ENCODE results near the gene TRANK1. TPM values are rescaled to one million over a fixed set of nuclear protein-coding genes. Genes with fewer than 3 reads are reported as not detected.
"Not testable (repeated sequence)": the region's sequence is repeated elsewhere in the genome, so short reads cannot be mapped to it uniquely, and the experiment has no call there.

The TRANK1 gene
- total and polyA plus RNA-seq, 10 donors, result 5.3 to 75.6 (median 54.2) TPM

DNA sequence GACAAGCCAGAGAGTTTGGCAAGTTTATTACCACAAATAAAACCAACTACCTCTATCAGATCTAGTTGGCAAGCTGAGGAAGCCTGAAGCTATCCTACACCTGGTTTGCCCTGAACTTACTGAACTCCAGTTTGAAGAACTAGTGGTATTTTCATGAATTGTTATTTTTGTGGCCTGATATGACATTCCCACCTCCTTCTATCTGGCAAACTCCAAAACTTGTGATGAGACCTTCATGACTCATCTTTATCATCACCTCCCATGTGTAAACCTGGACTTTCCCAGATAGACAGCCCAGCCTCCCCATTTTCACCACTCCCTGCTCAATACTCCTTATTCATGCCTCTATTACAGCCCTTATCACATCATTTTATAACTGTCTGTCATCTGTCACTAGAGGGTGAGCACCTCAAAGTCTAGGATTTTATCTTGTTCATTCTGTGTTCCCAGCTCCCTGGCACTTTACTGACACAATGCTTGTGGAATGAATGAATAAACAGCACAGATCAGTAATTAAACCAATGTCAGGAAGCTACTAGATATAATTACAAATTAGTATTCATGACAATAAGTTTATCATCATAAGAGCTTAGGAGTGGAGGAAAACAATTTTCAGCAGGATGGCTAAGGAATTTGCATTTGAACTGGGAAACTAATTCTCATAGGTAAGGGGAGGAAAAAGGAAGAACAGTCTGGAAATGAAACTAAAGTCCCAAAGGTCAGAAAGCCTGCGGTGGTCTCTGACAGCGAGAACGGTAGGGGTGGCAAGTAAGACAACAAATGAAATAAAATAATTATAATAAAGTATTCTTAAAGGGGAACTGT is 13.2 kb upstream of the TRANK1 start:
- TF ChIP-seq, protein P1, sequence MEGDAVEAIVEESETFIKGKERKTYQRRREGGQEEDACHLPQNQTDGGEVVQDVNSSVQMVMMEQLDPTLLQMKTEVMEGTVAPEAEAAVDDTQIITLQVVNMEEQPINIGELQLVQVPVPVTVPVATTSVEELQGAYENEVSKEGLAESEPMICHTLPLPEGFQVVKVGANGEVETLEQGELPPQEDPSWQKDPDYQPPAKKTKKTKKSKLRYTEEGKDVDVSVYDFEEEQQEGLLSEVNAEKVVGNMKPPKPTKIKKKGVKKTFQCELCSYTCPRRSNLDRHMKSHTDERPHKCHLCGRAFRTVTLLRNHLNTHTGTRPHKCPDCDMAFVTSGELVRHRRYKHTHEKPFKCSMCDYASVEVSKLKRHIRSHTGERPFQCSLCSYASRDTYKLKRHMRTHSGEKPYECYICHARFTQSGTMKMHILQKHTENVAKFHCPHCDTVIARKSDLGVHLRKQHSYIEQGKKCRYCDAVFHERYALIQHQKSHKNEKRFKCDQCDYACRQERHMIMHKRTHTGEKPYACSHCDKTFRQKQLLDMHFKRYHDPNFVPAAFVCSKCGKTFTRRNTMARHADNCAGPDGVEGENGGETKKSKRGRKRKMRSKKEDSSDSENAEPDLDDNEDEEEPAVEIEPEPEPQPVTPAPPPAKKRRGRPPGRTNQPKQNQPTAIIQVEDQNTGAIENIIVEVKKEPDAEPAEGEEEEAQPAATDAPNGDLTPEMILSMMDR (IDR thresholded peaks at IDR 0.05 in 8 of 11, conservative IDR thresholded peaks at IDR 0.05 in 3 of 11), result no peak
- TF ChIP-seq POLR2AphosphoS5 (IDR thresholded peaks at IDR 0.05) (no peak), POLR2A (IDR thresholded peaks at IDR 0.05) (no peak)
- peaks cover 0 to 16% (median 4%) of the 10 kb centered on the region in 6 donors for H3K4me1 ChIP-seq
- WGBS, 5 donors, result 42 to 76% (median 53%) methylated on average over 3 of the region's 3 CpGs
- H3K9me3 ChIP-seq, result no peaks in the 10 kb centered on the region
- H3K27ac ChIP-seq, result no peak overlapping the region
- H3K36me3 ChIP-seq, result no peaks in the 10 kb centered on the region
- intact Hi-C loops (cut with DNase I; ENCODE audit: low total_unique reads), result loop anchor here (5.0 kb wide), 1 partner anchor 226 kb away; no protein-coding TSS in a partner anchor
- no peaks in the 10 kb centered on the region for H3K27me3 ChIP-seq (replicated peaks in 1 of 7)
- H3K4me3 ChIP-seq, result no peak overlapping the region
- DNase-seq, result no peak

DNA sequence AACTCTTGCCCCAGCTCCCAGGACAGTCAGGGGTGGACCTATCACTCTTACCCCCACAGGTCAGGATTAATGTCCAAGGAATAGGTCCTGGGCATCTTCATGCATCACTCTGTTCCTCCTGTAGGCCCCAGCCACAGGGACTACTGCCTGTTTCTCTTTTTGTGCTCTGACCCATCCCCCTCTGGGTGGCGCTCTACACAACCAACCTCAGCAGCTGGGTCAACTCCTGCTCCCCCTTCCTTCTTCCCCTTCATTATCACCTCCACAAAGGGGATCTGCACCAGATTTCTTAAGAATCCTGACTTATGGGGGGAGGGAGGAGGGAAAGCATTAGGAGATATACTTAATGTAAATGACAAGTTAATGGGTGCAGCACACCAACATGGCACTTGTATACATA is 12.2 kb upstream of the TRANK1 start:
- TF ChIP-seq, protein P1 (IDR thresholded peaks at IDR 0.05 in 8 of 11, conservative IDR thresholded peaks at IDR 0.05 in 3 of 11), result no peak
- TF ChIP-seq POLR2A (IDR thresholded peaks at IDR 0.05) (no peak), POLR2AphosphoS5 (IDR thresholded peaks at IDR 0.05) (no peak)
- no peaks in the 10 kb centered on the region for H3K36me3 ChIP-seq
- no peak for DNase-seq
- peaks cover 0 to 16% (median 4%) of the 10 kb centered on the region in 6 donors for H3K4me1 ChIP-seq
- no peak overlapping the region for H3K4me3 ChIP-seq
- H3K9me3 ChIP-seq, result no peaks in the 10 kb centered on the region
- 85 to 96% (median 95%) methylated on average over 1 of the region's 1 CpG for WGBS, 5 donors
- no peaks in the 10 kb centered on the region for H3K27me3 ChIP-seq (replicated peaks in 1 of 7)
- H3K27ac ChIP-seq, result no peak overlapping the region
- intact Hi-C loops (cut with DNase I; ENCODE audit: low total_unique reads), result loop anchor here (5.0 kb wide), 1 partner anchor 225 kb away; no protein-coding TSS in a partner anchor

DNA sequence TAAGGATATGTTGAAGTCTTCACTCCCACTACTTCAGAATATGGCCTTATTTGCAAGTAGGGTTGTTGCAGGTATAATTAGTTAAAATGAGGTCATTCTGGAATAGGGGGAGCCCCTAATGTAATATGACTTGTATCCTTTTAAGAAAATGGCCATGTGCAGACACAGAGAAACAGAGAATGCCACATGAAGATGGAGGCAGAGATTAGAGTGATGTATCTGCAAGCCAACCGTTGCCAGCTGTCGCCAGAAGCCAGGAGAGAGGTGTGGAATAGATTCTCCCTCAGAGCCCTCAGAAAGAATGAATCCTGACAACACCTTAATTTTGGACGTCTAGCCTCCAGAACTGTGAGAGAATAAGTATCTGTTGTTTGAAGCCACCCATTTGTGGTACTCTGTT is 11.3 kb upstream of the TRANK1 start:
- no peaks in the 10 kb centered on the region for H3K27me3 ChIP-seq (replicated peaks in 1 of 7)
- DNase-seq, result no peak
- H3K4me3 ChIP-seq, result no peak overlapping the region
- no peaks in the 10 kb centered on the region for H3K36me3 ChIP-seq
- H3K4me1 ChIP-seq, result peaks cover 0 to 16% (median 4%) of the 10 kb centered on the region in 6 donors
- H3K27ac ChIP-seq, result no peak overlapping the region
- TF ChIP-seq POLR2AphosphoS5 (IDR thresholded peaks at IDR 0.05) (no peak), POLR2A (IDR thresholded peaks at IDR 0.05) (no peak)
- TF ChIP-seq, protein P1 (IDR thresholded peaks at IDR 0.05 in 8 of 11, conservative IDR thresholded peaks at IDR 0.05 in 3 of 11), result no peak
- intact Hi-C loops (cut with DNase I; ENCODE audit: low total_unique reads), result loop anchor here (5.0 kb wide), 1 partner anchor 224 kb away; no protein-coding TSS in a partner anchor
- WGBS, 5 donors, result 83 to 94% (median 88%) methylated on average over 3 of the region's 3 CpGs
- no peaks in the 10 kb centered on the region for H3K9me3 ChIP-seq

DNA sequence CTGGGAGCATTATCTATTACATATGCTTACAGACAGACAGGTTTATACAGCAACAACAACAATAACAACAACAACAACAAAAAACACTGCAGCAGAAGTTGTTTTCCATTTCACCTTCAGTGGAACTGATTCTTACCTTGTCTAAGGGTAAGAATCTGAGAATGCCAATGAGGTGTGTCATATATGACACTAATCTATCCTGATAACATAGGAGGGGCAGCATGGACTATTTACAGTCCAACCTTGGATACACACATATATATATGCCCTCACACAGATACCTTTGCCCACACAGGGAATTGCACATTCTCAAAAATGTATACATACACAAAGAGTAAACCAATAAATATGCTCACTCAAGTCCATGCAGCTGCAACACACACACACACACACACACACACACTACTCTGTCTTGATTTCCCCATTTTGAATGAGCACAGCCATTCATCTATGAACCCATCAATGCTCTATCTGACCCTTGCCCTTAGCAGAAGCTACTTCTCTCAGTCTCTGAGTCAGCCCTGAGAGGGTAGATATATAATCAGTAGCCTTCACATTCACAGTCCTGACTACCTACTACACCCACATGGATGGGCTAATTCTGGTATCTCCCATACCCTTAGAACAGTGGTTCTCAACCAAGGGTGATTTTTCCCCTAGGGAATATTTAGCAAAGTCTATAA is 9.7 kb upstream of the TRANK1 start:
- H3K36me3 ChIP-seq, result no peaks in the 10 kb centered on the region

DNA sequence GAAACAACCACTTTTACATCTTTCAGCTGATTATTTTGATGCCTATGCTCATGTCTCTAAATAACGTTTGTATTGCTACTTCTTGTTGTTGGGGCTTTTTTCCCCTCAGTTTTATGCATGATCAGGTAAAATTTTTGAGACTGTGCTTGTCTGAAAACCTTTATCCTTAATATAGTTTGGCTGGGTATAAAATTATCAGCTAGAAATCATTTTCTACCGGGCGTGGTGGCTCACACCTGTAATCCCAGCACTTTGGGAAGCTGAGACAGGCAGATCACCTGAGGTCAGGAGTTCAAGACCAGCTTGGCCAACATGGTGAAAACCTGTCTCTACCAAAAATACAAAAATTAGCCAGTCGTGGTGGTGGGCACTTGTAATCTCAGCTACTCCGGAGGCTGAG is 3.0 kb upstream of the TRANK1 start:
- H3K36me3 ChIP-seq; DNase-seq; H3K4me3 ChIP-seq; intact Hi-C loops (cut with DNase I; ENCODE audit: low total_unique reads); H3K27ac ChIP-seq; H3K27me3 ChIP-seq (replicated peaks in 1 of 7): not testable (repeated sequence)
- peaks cover 8 to 27% (median 21%) of the 10 kb centered on the region in 8 donors for H3K9me3 ChIP-seq
- peaks cover 0 to 19% (median 12%) of the 10 kb centered on the region in 6 donors for H3K4me1 ChIP-seq
- 85 to 97% (median 94%) methylated on average over 5 of the region's 5 CpGs for WGBS, 5 donors

More for the DNA sequence above, 9.7 kb upstream of the TRANK1 start:
- no peaks in the 10 kb centered on the region for H3K27me3 ChIP-seq (replicated peaks in 1 of 7)
- DNase-seq, result no peak
- H3K4me3 ChIP-seq, result no peak overlapping the region
- no peaks in the 10 kb centered on the region for H3K9me3 ChIP-seq
- peaks cover 0 to 16% (median 4%) of the 10 kb centered on the region in 6 donors for H3K4me1 ChIP-seq
- TF ChIP-seq, protein P1 (IDR thresholded peaks at IDR 0.05 in 8 of 11, conservative IDR thresholded peaks at IDR 0.05 in 3 of 11), result no peak
- no peak for TF ChIP-seq POLR2A (IDR thresholded peaks at IDR 0.05)
- no peak for TF ChIP-seq POLR2AphosphoS5 (IDR thresholded peaks at IDR 0.05)
- intact Hi-C loops (cut with DNase I; ENCODE audit: low total_unique reads), result loop anchor here (5.0 kb wide), 1 partner anchor 222 kb away; no protein-coding TSS in a partner anchor
- no peak overlapping the region for H3K27ac ChIP-seq
